Measurements from ENCODE around the gene SHISA9.

The SHISA9 gene

GRCh38 chr16:13138528-13138927, 237.1 kb downstream of the SHISA9 start:
- Histone ChIP-seq H3K36me3 (ENCODE audit: insufficient read depth, low read length) (no peaks in the 10 kb centered on the region; the same call in 1 of the 2 replicates), H3K4me1 (ENCODE audit: insufficient read depth, low read length, severe bottlenecking) (no peaks in the 10 kb centered on the region), H3K4me3 (ENCODE audit: low read depth, low read length, poor library complexity, severe bottlenecking) (no peak overlapping the region), H3K9me2 (ENCODE audit: low read depth, low read length) (no peaks in the 10 kb centered on the region), H2AFZ (ENCODE audit: low read length) (no peak overlapping the region), H3K9me3 (ENCODE audit: low read length) (no peaks in the 10 kb centered on the region), H4K20me1 (ENCODE audit: insufficient read depth, low read length) (no peaks in the 10 kb centered on the region), H3K27ac (ENCODE audit: low read depth, low read length, poor library complexity, severe bottlenecking) (no peak overlapping the region), H3K27me3 (ENCODE audit: insufficient read depth, low read length) (no peaks in the 10 kb centered on the region), H3K79me2 (ENCODE audit: insufficient read depth, low read length) (no peaks in the 10 kb centered on the region), H3F3A (ENCODE audit: insufficient read depth, low read length) (no peaks in the 10 kb centered on the region), H3K4me2 (ENCODE audit: low read length) (no peak overlapping the region), H3K9ac (ENCODE audit: low read length) (no peak overlapping the region)
- TF ChIP-seq CTCF (IDR thresholded peaks at IDR 0.05; ENCODE audit: low read length) (no peak), EZH2 (IDR thresholded peaks at IDR 0.05; ENCODE audit: borderline replicate concordance, low read length) (no peak)

GRCh38 chr16:13139661-13140241, 238.4 kb downstream of the SHISA9 start:
- Histone ChIP-seq H3K27me3 (ENCODE audit: insufficient read depth, low read length) (no peaks in the 10 kb centered on the region), H3K27ac (ENCODE audit: low read depth, low read length, poor library complexity, severe bottlenecking) (no peak overlapping the region), H3K9ac (ENCODE audit: low read length) (no peak overlapping the region), H2AFZ (ENCODE audit: low read length) (no peak overlapping the region), H3K36me3 (ENCODE audit: insufficient read depth, low read length) (no peaks in the 10 kb centered on the region; the same call in 1 of the 2 replicates), H3K9me2 (ENCODE audit: low read depth, low read length) (no peaks in the 10 kb centered on the region), H3F3A (ENCODE audit: insufficient read depth, low read length) (no peaks in the 10 kb centered on the region), H3K4me2 (ENCODE audit: low read length) (no peak overlapping the region), H4K20me1 (ENCODE audit: insufficient read depth, low read length) (no peaks in the 10 kb centered on the region), H3K4me1 (ENCODE audit: insufficient read depth, low read length, severe bottlenecking) (no peaks in the 10 kb centered on the region), H3K4me3 (ENCODE audit: low read depth, low read length, poor library complexity, severe bottlenecking) (no peak overlapping the region), H3K9me3 (ENCODE audit: low read length) (no peaks in the 10 kb centered on the region), H3K79me2 (ENCODE audit: insufficient read depth, low read length) (no peaks in the 10 kb centered on the region)
- TF ChIP-seq EZH2 (IDR thresholded peaks at IDR 0.05; ENCODE audit: borderline replicate concordance, low read length) (no peak), CTCF (IDR thresholded peaks at IDR 0.05; ENCODE audit: low read length) (no peak)

- no peaks in the 10 kb centered on the region for H3K79me2 ChIP-seq (ENCODE audit: insufficient read depth, low read length)
- H3K4me1 ChIP-seq (ENCODE audit: insufficient read depth, low read length, severe bottlenecking): no peaks in the 10 kb centered on the region
- no peak overlapping the region for H3K27ac ChIP-seq (ENCODE audit: low read depth, low read length, poor library complexity, severe bottlenecking)
- H3K4me3 ChIP-seq (ENCODE audit: low read depth, low read length, poor library complexity, severe bottlenecking): no peak overlapping the region
- H4K20me1 ChIP-seq (ENCODE audit: insufficient read depth, low read length): no peaks in the 10 kb centered on the region
- H3K4me2 ChIP-seq (ENCODE audit: low read length): no peak overlapping the region
- no peaks in the 10 kb centered on the region for H3K36me3 ChIP-seq (ENCODE audit: insufficient read depth, low read length)
- H2AFZ ChIP-seq (ENCODE audit: low read length): no peak overlapping the region
- no peak overlapping the region for H3K9ac ChIP-seq (ENCODE audit: low read length)
- no peaks in the 10 kb centered on the region for H3F3A ChIP-seq (ENCODE audit: insufficient read depth, low read length)
- peaks cover 6% of the 10 kb centered on the region; the same call in 1 of the 2 replicates for H3K27me3 ChIP-seq (ENCODE audit: insufficient read depth, low read length)
- TF ChIP-seq EZH2 (IDR thresholded peaks at IDR 0.05; ENCODE audit: borderline replicate concordance, low read length) (no peak), CTCF (IDR thresholded peaks at IDR 0.05; ENCODE audit: low read length) (no peak)
- H3K9me3 ChIP-seq (ENCODE audit: low read length): no peaks in the 10 kb centered on the region
- H3K9me2 ChIP-seq (ENCODE audit: low read depth, low read length): no peaks in the 10 kb centered on the region
Measured at GRCh38 chr16:13143551-13143950, 242.2 kb downstream of the SHISA9 start.

All from OCI-LY1 (cell line).